ENCODE data around the gene CR1L.
"Not testable (repeated sequence)": the region's sequence is repeated elsewhere in the genome, so short reads cannot be mapped to it uniquely, and the experiment has no call there.

CR1L gene

GRCh38 chr1:207747627-207748492 is 102.9 kb downstream of the CR1L start:
- no peak for DNase-seq

GRCh38 chr1:207748737-207749528 is 104.0 kb downstream of the CR1L start:
- no peak for DNase-seq

- no peak for DNase-seq
These were observed 105.8 kb downstream of the CR1L start for GRCh38 chr1:207750631-207751305.

- not testable (repeated sequence) for DNase-seq
These were observed 106.5 kb downstream of the CR1L start for GRCh38 chr1:207751463-207751789.

GRCh38 chr1:207751790-207752455 is 107.0 kb downstream of the CR1L start, which contains the start of gene CD46:
TSS of gene CD46 (plus strand) at chr1:207752054. CDS start at chr1:207752213, 159 bp downstream.
- peak; percentile 94 for DNase-seq

- DNase-seq, result no peak
These were observed 107.6 kb downstream of the CR1L start for GRCh38 chr1:207752456-207752998.

- no peak for DNase-seq
These were observed 108.7 kb downstream of the CR1L start for GRCh38 chr1:207753611-207754010.

- no peak for DNase-seq
These were observed 109.1 kb downstream of the CR1L start for GRCh38 chr1:207754011-207754410.

- DNase-seq, result no peak
These were observed 110.2 kb downstream of the CR1L start for GRCh38 chr1:207754974-207755700.

- no peak for DNase-seq
These were observed 111.1 kb downstream of the CR1L start for GRCh38 chr1:207755846-207756693.

- no peak for DNase-seq
These were observed 117.7 kb downstream of the CR1L start for GRCh38 chr1:207762622-207763021.

- DNase-seq, result no peak
These were observed 118.2 kb downstream of the CR1L start for GRCh38 chr1:207763091-207763490.

GRCh38 chr1:207763972-207764371 is 119.0 kb downstream of the CR1L start:
- DNase-seq, result no peak

GRCh38 chr1:207766569-207766968 is 121.6 kb downstream of the CR1L start:
- no peak for DNase-seq

- DNase-seq, result not testable (repeated sequence)
These were observed 125.6 kb downstream of the CR1L start for GRCh38 chr1:207770514-207770913.

Data from midbrain (tissue), 1 donor.